ENCODE data around the gene PCSK7.
"Not testable (repeated sequence)": the region's sequence is repeated elsewhere in the genome, so short reads cannot be mapped to it uniquely, and the experiment has no call there.

PCSK7 gene

GRCh38 chr11:117197516-117198456 is 34.1 kb downstream of the PCSK7 start:
- no peak for DNase-seq

GRCh38 chr11:117197006-117197405 is 34.9 kb downstream of the PCSK7 start:
- DNase-seq = no peak

GRCh38 chr11:117195761-117196160 is 36.1 kb downstream of the PCSK7 start:
- DNase-seq = no peak

GRCh38 chr11:117195258-117195657 is 36.6 kb downstream of the PCSK7 start:
- no peak for DNase-seq

GRCh38 chr11:117194267-117194666 is 37.6 kb downstream of the PCSK7 start:
- DNase-seq = no peak

GRCh38 chr11:117193130-117194020 is 38.5 kb downstream of the PCSK7 start:
- no peak for DNase-seq

- DNase-seq = no peak
Observed at GRCh38 chr11:117192401-117192875, 39.4 kb downstream of the PCSK7 start.

- DNase-seq = no peak
Observed at GRCh38 chr11:117191680-117192400, 40.0 kb downstream of the PCSK7 start.

- DNase-seq = no peak
Observed at GRCh38 chr11:117189941-117190544, 41.8 kb downstream of the PCSK7 start.

GRCh38 chr11:117189191-117189940 is 42.5 kb downstream of the PCSK7 start:
- DNase-seq = peak; percentile 95

GRCh38 chr11:117188620-117189081 is 43.2 kb downstream of the PCSK7 start:
- DNase-seq = peak; percentile 48

GRCh38 chr11:117187799-117188481 is 43.9 kb downstream of the PCSK7 start:
- no peak for DNase-seq

GRCh38 chr11:117187428-117187798 is 44.5 kb downstream of the PCSK7 start:
- no peak for DNase-seq

- no peak for DNase-seq
Observed at GRCh38 chr11:117187007-117187406, 44.9 kb downstream of the PCSK7 start.

- DNase-seq = no peak
Observed at GRCh38 chr11:117186431-117186761, 45.5 kb downstream of the PCSK7 start.

GRCh38 chr11:117185736-117186430 is 46.0 kb downstream of the PCSK7 start:
- peak; percentile 69 for DNase-seq

GRCh38 chr11:117183724-117184349 is 48.0 kb downstream of the PCSK7 start:
- no peak for DNase-seq

GRCh38 chr11:117183178-117183577 is 48.7 kb downstream of the PCSK7 start:
- not testable (repeated sequence) for DNase-seq

GRCh38 chr11:117182551-117182935 is 49.3 kb downstream of the PCSK7 start:
- DNase-seq = no peak

All from suppressor macrophage treated with lipopolysaccharide for 4 hours (primary cell).